Measurements from ENCODE around the gene SHMT2. TPM values are rescaled to one million over a fixed set of nuclear protein-coding genes. Genes with fewer than 3 reads are reported as not detected.

The SHMT2 gene
- total RNA-seq, 2 donors from 2014 or later: 49.6 to 51.4 TPM

GRCh38 chr12:57241402-57242310 is 12.1 kb downstream of the SHMT2 start:
- H3K27me3 ChIP-seq (replicated peaks; ENCODE audit: insufficient read depth): no peaks in the 10 kb centered on the region
- H3K4me3 ChIP-seq: no peak overlapping the region
- intact Hi-C loops (cut with DNase I): no loop called here
- WGBS: 15% methylated on average over 47 of the region's 48 CpGs
- DNase-seq (ENCODE audit: low spot score): no peak
- TF ChIP-seq CTCF (IDR thresholded peaks at IDR 0.05): no peak
- no peak for TF ChIP-seq POLR2A (IDR thresholded peaks at IDR 0.05)
- no peak for TF ChIP-seq POLR2AphosphoS5 (IDR thresholded peaks at IDR 0.05)
- no peaks in the 10 kb centered on the region for H3K36me3 ChIP-seq
- peaks cover 30% of the 10 kb centered on the region for H3K4me1 ChIP-seq (replicated peaks)
- no peak overlapping the region for H3K27ac ChIP-seq
- no peaks in the 10 kb centered on the region for H3K9me3 ChIP-seq

- under 1% methylated on average over 18 of the region's 18 CpGs for WGBS
- intact Hi-C loops (cut with DNase I): no loop called here
Measured at GRCh38 chr12:57242329-57242690, 12.8 kb downstream of the SHMT2 start.

GRCh38 chr12:57242691-57243454 is 13.4 kb downstream of the SHMT2 start:
- H3K9me3 ChIP-seq: no peaks in the 10 kb centered on the region
- under 1% methylated on average over 37 of the region's 45 CpGs for WGBS
- no peak for DNase-seq (ENCODE audit: low spot score)
- intact Hi-C loops (cut with DNase I): no loop called here
- H3K27me3 ChIP-seq (replicated peaks; ENCODE audit: insufficient read depth): no peaks in the 10 kb centered on the region
- H3K36me3 ChIP-seq: no peaks in the 10 kb centered on the region
- peak overlapping the region; percentile 18 to 24 for H3K4me3 ChIP-seq
- no peak overlapping the region for H3K27ac ChIP-seq
- peak; percentile 25 to 51 (median 33) for TF ChIP-seq CTCF (IDR thresholded peaks at IDR 0.05)
- TF ChIP-seq POLR2A (IDR thresholded peaks at IDR 0.05): no peak
- peaks cover 29% of the 10 kb centered on the region for H3K4me1 ChIP-seq (replicated peaks)

More at GRCh38 chr12:57242329-57242690, 12.8 kb downstream of the SHMT2 start:
- H3K4me3 ChIP-seq: peak overlapping the region; percentile 18 to 24
- H3K36me3 ChIP-seq: no peaks in the 10 kb centered on the region
- DNase-seq (ENCODE audit: low spot score): peak; percentile 58
- TF ChIP-seq POLR2A (IDR thresholded peaks at IDR 0.05): no peak
- TF ChIP-seq CTCF (IDR thresholded peaks at IDR 0.05): no peak
- TF ChIP-seq POLR2AphosphoS5 (IDR thresholded peaks at IDR 0.05): no peak
- H3K27me3 ChIP-seq (replicated peaks; ENCODE audit: insufficient read depth): no peaks in the 10 kb centered on the region
- H3K27ac ChIP-seq: no peak overlapping the region
- H3K4me1 ChIP-seq (replicated peaks): peaks cover 30% of the 10 kb centered on the region
- no peaks in the 10 kb centered on the region for H3K9me3 ChIP-seq

GRCh38 chr12:57243521-57244311 is 14.2 kb downstream of the SHMT2 start:
- TF ChIP-seq POLR2A (IDR thresholded peaks at IDR 0.05) (no peak), CTCF (IDR thresholded peaks at IDR 0.05) (peak; percentile 40 to 80 (median 71)), POLR2AphosphoS5 (IDR thresholded peaks at IDR 0.05) (peak; percentile 52)
- peak overlapping the region; percentile 18 to 24 for H3K4me3 ChIP-seq
- intact Hi-C loops (cut with DNase I): no loop called here
- H3K27me3 ChIP-seq (replicated peaks; ENCODE audit: insufficient read depth): no peaks in the 10 kb centered on the region
- peaks cover 25% of the 10 kb centered on the region for H3K4me1 ChIP-seq (replicated peaks)
- no peaks in the 10 kb centered on the region for H3K9me3 ChIP-seq
- 11% methylated on average over 36 of the region's 41 CpGs for WGBS
- H3K27ac ChIP-seq: no peak overlapping the region
- no peaks in the 10 kb centered on the region for H3K36me3 ChIP-seq
- DNase-seq (ENCODE audit: low spot score): peak; percentile 74

Measured in prostate gland (tissue), 2 donors.